HG02840 (cell line): Measurements from ENCODE around the gene DMD.
"Not testable (repeated sequence)": the region's sequence is repeated elsewhere in the genome, so short reads cannot be mapped to it uniquely, and the experiment has no call there.

Experiments used
- ATAC-seq: cut with Tn5 transposase; IDR thresholded peaks from one replicate; pipeline ENCODE4 v1.9.1; 2021; ENCODE audit warnings: mild to moderate bottlenecking, moderate library complexity, moderate number of reproducible peaks; ENCODE audit not compliant: unreplicated experiment, low FRiP score

DMD gene

GRCh38 chrX:33160273-33160672 lies 51.1 kb downstream of the DMD start:
- ATAC-seq, result no peak

- no peak for ATAC-seq
These were observed 55.1 kb downstream of the DMD start for GRCh38 chrX:33156152-33156726.

GRCh38 chrX:33149580-33149979 lies 61.8 kb downstream of the DMD start:
- ATAC-seq, result no peak

- no peak for ATAC-seq
These were observed 62.3 kb downstream of the DMD start for GRCh38 chrX:33149085-33149484.

- ATAC-seq, result no peak
These were observed 69.0 kb downstream of the DMD start for GRCh38 chrX:33142331-33142730.

GRCh38 chrX:33138677-33139249 lies 72.6 kb downstream of the DMD start:
- ATAC-seq, result no peak

- no peak for ATAC-seq
These were observed 77.2 kb downstream of the DMD start for GRCh38 chrX:33134164-33134563.

GRCh38 chrX:33133320-33133719 lies 78.0 kb downstream of the DMD start:
- no peak for ATAC-seq

- ATAC-seq, result no peak
These were observed 78.8 kb downstream of the DMD start for GRCh38 chrX:33132569-33132968.

GRCh38 chrX:33129607-33130006 lies 81.7 kb downstream of the DMD start:
- no peak for ATAC-seq

GRCh38 chrX:33128048-33128805 lies 83.1 kb downstream of the DMD start:
- ATAC-seq, result no peak

GRCh38 chrX:33126469-33126868 lies 84.9 kb downstream of the DMD start:
- no peak for ATAC-seq

GRCh38 chrX:33109858-33110257 lies 101.5 kb downstream of the DMD start:
- no peak for ATAC-seq

GRCh38 chrX:33106737-33107136 lies 104.6 kb downstream of the DMD start:
- no peak for ATAC-seq

GRCh38 chrX:33095079-33095478 lies 116.3 kb downstream of the DMD start:
- no peak for ATAC-seq

GRCh38 chrX:33087411-33087810 lies 123.9 kb downstream of the DMD start:
- ATAC-seq, result no peak

- no peak for ATAC-seq
These were observed 124.5 kb downstream of the DMD start for GRCh38 chrX:33086886-33087285.

- ATAC-seq, result no peak
These were observed 129.0 kb downstream of the DMD start for GRCh38 chrX:33082371-33082770.

GRCh38 chrX:33078273-33078672 lies 133.1 kb downstream of the DMD start:
- ATAC-seq, result no peak

GRCh38 chrX:33073660-33074059 lies 137.7 kb downstream of the DMD start:
- ATAC-seq, result not testable (repeated sequence)

- no peak for ATAC-seq
These were observed 145.9 kb downstream of the DMD start for GRCh38 chrX:33065415-33065814.

- ATAC-seq, result no peak
These were observed 149.3 kb downstream of the DMD start for GRCh38 chrX:33062041-33062440.
